GM18868 (cell line): ENCODE results near the gene PHACTR3.

ENCODE experiments used
- ATAC-seq: cut with Tn5 transposase; IDR thresholded peaks from one replicate; pipeline ENCODE4 v1.9.1; 2021; ENCODE audit warnings: mild to moderate bottlenecking, moderate library complexity; ENCODE audit not compliant: unreplicated experiment

The PHACTR3 gene

DNA sequence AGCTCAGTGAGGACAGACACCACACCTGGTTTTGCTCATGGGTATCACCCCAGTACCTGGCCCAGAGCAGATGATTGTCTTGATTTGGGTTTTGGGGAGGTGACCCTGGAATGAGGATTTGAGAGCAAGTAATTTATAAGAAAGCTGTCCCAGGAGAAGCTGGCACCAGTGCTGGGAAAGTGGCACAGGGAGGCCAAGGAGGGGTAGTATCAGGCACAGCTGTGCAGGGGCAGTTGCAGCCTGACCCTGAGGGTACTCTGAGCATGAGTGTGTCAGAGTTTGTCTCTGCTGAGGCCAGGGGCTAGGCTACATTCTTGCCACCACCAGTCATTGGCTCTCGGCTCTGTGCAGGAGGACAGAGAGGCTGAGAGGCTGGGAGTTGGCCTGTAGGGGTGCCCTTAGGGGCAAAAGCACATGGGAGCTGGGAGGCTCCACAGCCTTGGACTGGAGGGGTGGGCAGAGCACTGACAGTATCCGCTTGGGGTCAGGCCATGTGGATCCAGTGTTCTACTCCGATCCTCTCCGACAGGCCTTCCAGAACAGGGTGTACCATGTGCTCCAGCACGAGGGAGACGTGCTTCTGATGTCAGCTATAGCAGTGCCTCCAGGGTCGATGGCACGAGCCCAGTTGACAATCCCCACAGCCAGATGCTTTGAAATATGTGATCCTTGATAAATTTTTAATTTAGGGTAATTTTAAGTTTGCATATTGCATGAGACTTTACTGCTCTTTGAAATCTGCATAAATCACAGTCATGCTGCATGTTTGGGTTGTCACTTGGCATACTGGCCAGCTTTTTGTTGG is 121.3 kb downstream of the PHACTR3 start:
- ATAC-seq: no peak

DNA sequence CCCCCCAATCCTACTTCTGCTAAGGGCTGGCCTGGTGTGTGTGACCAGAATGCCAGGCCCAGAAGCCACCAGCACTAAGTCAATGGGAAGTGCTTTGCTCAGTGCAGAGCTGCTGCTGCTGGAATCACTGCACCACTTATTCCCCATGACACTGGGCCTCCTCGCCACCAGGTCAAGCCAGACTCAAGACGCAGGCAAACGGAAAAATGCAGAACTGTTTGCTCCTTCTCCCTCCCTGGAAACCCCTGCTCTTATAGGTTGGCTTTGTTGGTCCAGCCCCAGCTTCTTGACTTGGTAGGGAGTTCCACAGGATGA is 121.9 kb downstream of the PHACTR3 start:
- ATAC-seq: no peak

DNA sequence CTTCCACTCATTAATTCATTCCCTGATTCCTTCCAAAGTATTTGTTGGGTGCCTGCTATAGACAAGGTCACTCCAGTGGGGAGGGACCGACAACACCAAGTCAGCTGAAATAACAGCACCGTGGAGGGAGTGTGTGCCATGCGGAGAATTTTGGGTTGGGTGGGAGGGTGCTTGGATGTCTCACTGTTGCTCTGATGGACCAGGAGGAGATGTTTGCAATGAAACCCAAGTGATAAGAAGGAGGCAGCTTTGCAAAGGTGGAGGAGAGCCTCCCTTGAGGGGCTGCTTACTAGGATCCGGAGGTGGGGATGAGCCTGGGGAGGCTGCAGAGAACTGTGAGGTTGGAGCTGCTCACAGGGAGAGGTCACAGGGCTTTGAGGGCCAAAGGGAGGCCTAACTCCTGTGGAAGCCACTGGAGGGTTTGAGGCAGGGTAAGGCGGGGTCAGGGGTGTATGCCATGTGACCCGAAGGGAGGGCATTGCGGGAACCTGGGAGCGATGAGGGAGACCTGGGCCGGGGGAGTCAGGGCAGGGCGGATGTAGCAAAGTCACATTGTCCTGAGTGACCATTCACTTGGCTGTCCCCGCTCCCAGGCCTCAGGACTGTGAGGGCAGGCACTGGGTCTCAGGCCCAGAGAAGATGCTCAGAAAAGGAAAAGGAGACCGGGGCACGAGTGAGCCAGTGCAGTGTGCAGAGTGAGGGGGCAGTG is 124.5 kb downstream of the PHACTR3 start:
- no peak for ATAC-seq

DNA sequence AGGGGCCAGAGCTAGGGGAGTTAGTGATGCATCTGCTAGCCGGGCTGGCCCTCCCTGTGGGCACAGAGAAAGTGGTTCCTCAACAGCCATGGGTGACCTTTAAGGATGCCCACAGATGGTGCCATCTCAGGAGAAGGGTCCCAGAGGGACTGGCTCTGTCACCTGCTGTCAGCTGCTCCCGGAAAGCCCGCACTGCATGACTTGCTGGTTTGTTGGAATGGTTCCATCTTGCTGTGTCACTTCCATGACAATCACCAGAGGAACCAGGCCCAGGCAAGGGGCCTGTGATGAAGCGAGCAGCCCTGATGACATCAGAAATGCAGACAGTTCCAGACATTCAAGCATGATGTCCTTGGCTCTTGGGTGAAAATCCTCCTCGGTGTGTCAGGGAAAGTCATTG is 125.2 kb downstream of the PHACTR3 start:
- ATAC-seq: no peak

DNA sequence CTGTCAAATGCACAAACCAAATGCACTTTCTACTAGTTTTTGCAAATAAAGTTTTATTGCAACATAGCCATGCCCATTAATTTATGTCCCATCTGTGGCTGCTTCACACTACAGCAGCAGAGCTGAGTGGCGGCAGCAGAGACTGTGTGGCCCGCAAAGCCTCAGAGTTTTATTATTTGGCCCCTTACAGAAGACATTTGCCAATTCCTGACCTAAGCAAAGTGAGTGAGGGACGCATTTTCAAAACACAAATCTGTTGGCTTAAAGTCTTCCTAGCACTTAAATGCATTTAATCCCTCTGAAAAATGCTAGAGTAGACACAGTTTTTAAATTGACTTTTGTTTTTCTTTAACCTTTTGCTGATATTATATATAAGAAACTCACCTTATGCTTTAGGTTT is 126.4 kb downstream of the PHACTR3 start:
- ATAC-seq: no peak

DNA sequence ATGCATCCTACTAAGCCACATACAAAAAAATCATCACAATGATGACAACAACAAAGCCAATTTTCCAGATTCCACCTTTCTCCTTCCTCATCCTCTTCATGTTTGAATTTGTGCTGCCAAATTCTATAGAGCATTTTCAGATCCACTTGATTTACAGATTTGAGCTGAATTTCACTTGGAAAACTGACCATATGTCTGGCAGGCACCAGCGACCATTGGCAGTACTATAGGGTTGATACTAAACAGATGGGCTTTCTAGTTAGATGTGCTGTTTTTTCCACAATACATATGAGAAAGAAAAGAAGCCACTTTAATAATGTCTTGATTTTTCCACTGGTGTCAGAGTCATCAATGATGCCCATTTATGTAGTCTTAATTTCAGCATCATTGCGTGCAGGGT is 127.0 kb downstream of the PHACTR3 start:
- ATAC-seq: no peak

DNA sequence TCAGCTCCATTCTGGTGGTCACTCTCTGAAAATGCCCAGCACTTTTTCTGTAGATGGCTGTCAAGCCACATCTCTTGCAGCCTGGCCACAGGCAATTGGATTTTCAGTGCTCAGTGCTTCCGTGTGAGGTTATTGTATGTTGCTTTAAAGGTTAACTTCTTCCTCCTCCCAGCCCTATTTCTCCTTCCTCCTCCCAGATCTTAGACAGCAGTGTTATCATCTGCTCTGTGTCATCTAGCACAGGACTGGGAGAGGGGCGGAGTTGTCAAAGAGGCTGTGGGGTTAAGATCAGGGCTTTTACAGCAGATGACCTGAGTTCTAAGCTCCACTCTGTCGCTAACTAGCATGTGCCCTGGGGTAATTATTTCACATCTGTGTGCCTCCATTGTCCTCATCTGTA is 129.0 kb downstream of the PHACTR3 start:
- no peak for ATAC-seq

DNA sequence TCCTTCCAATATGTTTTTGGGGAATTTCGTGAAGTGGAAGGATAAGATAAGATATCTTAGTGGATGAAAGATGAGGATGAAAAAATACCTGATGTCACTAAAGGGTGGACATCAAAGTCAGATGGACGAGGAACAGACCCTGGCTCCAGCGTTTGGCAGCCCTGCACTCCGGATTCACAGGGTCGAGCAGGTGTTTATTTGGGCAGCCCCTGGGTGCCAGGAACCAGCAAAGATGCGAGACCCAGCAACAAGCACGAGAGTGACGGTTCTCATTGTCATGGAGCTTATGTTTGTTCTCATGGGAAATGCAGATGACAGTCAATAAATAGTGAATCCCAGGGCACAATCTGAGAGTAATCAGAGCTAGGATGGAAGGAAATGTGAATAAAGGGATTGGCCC is 131.1 kb downstream of the PHACTR3 start:
- no peak for ATAC-seq

DNA sequence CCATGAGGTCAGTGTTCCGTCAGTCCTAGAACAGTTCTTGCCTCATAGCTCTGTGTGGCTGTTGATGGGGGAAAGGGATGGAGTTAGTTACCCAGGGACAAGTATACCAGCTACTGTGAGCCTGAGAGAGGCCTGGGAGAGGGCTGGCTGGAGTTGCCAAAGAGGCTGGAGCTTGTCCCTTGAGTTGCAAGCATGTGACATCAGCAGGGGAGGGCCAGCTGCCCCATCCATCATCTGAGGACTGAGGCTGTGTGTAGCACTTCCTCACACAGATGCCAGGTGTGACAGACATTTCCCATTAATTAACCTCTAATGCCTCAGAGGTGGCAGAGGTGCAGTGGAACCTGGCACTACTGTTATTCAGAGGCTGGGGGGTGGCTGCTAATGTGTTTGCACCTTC is 131.6 kb downstream of the PHACTR3 start:
- no peak for ATAC-seq

DNA sequence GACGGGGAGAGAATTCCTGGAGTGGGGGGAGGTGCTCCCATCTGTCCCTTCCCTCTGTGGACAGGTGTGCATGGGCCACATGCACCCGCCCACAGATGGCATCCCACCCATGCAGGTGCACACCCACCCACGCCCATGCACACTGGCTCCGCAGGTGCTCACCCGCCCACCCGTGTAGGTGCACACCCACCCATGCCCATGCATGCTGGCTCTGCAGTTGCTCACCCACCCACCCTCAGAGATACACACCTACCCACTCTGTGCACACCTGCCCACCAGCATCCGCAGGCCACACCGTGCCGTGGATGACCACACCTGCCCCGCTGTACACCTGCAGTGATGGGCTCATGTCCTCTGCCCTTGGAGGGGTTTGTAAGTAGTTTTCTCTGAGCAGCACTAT is 132.0 kb downstream of the PHACTR3 start:
- no peak for ATAC-seq

DNA sequence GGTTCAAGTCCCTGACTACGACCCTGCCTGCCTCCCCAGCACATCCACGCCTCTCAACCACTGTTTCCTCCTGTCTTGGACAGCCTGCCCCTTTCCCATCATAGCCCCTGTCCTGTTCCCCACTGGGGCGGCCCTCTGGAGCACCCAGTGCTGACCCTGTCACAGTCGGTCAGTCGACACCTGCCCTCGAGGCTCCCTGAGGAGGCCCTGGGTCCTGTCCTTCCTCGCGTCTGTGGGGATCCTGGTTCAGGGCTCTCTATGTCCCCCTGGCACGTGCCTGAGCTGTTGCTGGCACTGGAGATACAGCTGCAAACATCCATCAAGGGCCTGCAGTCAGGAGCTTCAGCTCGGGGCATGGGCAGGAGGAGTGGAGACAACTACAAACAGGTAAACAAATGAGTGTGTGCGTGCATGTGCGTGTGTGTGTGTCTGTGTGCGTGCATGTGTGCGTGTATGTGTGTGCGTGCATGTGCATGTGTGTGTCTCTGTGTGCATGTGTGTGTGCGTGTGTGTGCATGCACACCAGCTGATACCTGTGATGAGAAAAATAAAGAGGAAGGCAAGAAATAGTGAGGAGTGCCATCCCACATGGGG is 132.8 kb downstream of the PHACTR3 start:
- ATAC-seq: no peak

DNA sequence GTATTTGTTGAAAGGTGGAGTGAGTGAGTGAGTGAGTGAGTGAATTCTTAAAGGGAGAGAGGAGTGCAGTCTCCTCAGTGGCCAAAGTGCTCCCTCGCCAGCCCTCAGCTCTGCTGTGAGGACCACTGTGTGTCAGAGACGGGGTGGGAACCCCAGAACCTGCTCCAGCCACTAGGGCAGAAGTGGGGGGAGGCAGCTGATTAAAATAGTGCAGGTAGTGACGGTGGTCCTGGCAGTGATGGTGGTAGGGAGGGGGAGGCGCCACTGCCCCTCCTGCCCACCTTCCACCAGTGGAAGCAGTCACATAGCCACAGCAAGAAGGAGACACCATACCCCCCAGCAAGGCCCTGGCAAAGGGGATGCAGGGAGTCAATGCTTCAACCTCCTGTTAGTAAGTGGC is 133.5 kb downstream of the PHACTR3 start:
- no peak for ATAC-seq

DNA sequence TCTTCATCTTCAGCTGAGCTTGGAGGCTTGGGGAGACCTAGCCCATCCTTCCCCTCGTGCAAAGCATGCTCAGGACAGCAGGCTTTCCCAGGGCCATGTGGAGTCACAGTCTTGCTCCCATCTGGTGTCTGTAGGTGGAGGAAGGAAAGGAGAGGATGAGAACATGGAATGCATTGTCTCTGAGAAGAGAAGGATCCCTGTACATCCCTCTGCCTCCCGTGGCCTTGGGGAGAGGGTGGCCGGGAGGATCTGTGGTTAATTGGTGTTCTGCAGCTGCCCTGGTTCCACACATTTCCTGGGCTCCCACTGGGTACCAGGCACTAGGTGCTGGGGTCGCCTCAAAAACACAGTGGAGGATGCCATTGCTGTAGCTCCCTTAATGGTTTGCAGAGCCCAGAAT is 134.5 kb downstream of the PHACTR3 start:
- no peak for ATAC-seq

DNA sequence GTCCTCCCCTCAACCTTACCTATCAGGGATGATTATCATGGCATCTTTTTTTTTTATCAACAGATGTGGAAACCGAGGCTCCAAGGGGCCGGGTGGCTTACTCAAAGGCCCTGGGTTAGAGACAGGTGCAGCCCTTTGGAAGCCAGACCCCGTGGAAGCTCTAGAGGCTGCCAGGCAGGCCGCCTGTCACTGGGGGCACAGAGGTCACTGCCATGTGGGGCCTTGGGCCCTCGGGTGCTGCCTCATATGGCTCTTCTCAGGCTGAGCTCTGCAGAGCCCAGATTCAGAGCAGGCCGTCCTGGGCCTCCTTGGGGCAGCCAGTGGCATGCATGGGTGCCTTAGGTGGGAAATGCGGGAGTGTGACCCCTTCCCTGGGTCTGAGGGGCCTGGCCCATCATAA is 136.3 kb downstream of the PHACTR3 start:
- no peak for ATAC-seq

DNA sequence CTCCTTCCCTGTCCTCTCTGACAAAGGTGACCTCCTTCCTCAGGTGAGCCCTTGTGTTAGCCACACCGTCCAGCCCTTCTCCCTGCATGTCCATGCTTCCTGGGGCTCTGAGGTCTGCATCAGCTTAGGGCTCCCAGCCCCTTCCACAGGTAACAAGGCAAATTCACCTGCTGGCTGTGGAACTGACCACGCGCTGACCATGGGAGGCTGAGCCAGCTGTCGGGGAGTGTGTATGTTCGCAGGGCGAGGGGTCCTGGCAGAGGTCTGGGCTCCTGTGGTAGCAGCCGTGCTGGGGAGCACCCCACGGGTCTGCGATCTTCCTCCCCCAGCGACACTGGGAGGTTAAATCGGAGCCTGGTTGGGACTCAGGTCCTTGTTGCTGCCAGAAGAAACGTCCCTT is 136.7 kb downstream of the PHACTR3 start:
- ATAC-seq: no peak

DNA sequence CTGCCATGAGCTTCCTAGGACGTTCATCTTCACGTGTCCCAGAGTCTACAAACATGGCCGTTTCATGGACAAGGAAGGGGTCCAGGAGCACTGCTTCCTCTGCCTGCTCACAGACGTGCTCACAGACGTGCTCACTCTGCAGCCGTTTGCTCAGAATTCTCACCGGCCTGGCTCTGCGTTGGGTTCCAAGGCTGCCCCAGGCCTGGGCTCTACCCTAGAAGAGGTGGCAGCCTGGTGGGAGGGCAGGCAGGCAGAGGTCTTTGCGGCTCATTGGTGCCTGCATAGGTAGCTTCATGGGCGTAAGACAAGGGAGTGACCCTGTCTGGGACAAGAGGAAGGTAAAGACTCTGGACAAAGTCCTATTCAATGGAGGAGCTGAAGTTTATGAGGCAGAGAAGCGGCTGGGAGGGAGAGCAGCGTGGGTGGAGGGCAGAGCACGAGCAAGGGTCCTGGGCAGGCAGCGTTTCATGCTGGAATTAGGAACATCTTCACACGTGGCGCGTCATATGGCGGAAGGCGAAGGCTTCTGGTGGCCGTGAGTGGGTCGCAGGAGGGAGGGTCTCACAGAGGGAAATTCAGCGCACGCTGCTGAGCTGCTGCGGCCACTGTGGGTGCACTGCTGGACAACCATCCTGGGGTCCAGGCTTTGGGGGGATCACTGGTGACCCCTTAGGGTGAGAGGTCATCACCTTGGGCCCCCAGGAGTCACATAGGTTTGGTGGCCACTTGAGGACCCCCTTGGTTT is 138.2 kb downstream of the PHACTR3 start:
- ATAC-seq: no peak

DNA sequence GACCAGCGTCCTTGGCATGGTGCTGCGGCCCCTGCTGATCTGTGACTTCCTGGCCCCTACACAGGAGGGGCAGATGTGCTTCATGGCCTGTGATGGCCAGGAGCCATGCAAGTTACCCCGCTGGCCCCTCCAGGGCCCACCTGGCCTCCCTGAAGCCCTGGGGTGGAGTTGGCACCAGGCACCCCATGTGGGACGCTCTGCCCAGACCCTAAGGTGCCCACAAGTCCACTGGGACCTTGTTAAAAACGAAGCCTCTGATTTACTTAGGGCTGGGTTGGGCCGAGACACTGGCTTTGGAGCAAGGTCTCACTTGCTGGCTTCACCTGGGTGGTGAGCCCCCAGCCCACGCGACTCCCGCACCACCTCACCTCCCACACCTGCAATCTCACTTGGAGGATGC is 139.0 kb downstream of the PHACTR3 start:
- no peak for ATAC-seq

DNA sequence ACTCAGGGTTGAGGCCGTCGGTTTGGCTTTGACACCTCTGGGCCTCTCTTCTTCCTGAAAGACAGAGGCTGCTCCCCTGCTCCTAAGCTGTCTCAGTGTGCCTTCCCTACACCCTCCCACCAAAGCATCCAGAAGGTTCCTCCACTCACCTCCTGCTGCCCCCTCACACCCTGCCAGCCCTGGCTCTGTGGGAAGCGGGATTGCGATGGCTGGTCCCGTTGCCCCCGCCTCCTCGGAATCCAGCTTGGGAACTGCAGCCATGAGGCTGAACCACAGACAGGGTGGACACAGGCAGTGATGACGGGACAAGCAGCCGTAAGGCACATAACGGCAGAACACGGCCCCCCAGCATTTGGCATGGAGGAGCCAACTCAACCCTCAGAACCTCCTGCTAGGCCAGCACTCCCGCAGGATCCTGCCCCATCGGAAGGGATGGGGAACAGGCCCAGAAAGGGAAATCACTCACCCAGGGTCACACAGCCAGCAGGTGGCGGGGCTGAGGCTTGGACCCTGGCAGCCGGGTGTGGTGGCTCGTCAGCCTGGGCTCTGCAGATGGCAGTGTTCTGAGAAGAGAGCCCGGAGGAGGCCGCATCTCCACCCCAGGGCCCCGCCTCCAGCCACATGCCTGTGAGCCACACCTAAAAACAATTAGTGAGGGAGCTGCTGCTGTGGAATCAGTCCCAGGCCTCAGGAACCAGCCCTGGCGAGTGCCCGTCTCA is 139.6 kb downstream of the PHACTR3 start:
- no peak for ATAC-seq

DNA sequence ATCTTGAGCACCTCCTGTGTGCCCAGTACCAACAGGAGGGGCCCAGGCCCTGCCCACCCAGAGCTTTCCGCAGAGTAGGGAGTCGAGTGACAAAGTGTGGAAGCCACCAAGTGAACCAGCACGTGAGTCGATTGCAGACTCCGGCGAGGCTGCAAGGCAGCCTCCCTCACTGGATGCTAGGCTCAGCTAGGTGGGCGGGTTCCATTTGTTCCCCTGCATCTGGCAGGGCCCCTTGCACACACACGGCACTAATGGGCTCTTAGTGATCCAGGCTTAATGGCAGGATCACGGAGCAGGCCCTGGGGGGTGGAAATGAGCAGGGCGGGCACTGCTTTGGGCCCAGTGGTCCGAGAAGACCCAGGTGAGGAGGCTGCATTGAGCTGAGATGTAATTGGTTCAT is 140.4 kb downstream of the PHACTR3 start:
- no peak for ATAC-seq

DNA sequence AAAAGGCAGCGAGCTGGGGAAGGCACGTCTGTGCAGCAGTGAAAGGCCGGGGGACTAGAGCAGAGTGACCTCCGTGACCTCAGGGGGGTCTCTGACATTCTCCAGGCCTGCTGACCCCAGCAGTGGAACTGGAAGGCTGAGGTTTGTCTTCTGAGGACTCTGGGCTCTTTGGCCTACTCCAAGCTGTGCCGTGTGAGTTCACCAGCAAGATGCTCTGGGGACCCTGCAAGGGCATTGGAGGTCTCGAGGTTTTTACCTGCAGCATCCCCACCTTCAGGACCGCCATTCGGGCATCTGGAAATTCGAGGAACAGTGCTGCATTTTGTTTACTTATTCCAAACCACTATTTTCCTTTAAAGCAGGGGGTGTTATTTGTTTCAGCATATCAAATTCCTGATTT is 140.9 kb downstream of the PHACTR3 start:
- ATAC-seq: no peak

DNA sequence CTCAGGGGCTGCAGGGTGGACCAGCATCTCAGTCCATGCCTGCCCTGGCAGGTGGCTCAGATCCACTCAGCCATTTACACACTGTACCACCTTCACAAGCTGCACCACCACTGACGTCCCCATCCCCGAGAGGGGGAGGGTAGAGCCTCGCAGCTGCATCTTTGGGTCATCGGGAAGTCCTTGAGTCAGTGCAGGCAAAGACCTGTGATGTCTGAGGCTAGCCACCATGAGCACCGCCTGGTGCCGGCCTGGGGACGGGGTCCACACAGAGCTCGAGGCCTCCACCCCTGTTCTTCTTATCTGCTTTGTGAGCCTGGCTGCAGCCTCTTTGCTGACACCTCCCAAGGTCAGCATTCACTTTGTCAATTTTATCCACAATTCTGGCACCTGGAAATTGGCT is 141.4 kb downstream of the PHACTR3 start:
- no peak for ATAC-seq
